Trophoblast cell (in vitro differentiated cells and primary cell): ENCODE results near the gene MUC12.

Source experiments
- DNase-seq, 2 donors: peaks; one replicate each; pipeline ENCODE4 v3.0.0-alpha.2; 2016
- H2AFZ ChIP-seq: 2 replicates; pipeline ENCODE4 v1.6.1; 2013; ENCODE audit warnings: low read length, moderate library complexity, mild to moderate bottlenecking; ENCODE audit not compliant: insufficient read depth, poor library complexity
- H2AK5ac ChIP-seq: 2 replicates; pipeline ENCODE4 v1.6.1; 2013; ENCODE audit warnings: mild to moderate bottlenecking, low read length
- H2BK120ac ChIP-seq: 2 replicates; pipeline ENCODE4 v1.6.1; 2013; ENCODE audit warnings: low read length, mild to moderate bottlenecking, moderate library complexity; ENCODE audit not compliant: insufficient read depth, poor library complexity
- H2BK12ac ChIP-seq: 2 replicates; pipeline ENCODE4 v1.6.1; 2013; ENCODE audit warnings: mild to moderate bottlenecking, low read length, moderate library complexity
- H2BK5ac ChIP-seq: 2 replicates; pipeline ENCODE4 v1.6.1; 2013; ENCODE audit warnings: low read length, low read depth, moderate library complexity, mild to moderate bottlenecking; ENCODE audit not compliant: poor library complexity
- H3K14ac ChIP-seq: 2 replicates; pipeline ENCODE4 v1.6.1; 2013; ENCODE audit warnings: mild to moderate bottlenecking, low read length
- H3K18ac ChIP-seq: 2 replicates; pipeline ENCODE4 v1.6.1; 2013; ENCODE audit warnings: mild to moderate bottlenecking, low read length
- H3K23ac ChIP-seq: 2 replicates; pipeline ENCODE4 v1.6.1; 2013; ENCODE audit warnings: low read length
- H3K27ac ChIP-seq: 2 replicates; pipeline ENCODE4 v1.5.1; 2013; ENCODE audit warnings: low read depth, mild to moderate bottlenecking, inconsistent platforms, low read length, moderate library complexity
- H3K27me3 ChIP-seq: 2 replicates; pipeline ENCODE4 v1.6.1; 2013; ENCODE audit warnings: inconsistent platforms, mild to moderate bottlenecking, low read length, moderate library complexity; ENCODE audit not compliant: insufficient read depth
- H3K36me3 ChIP-seq, 2 experiments: 1 replicate in 1 of 2; 2 replicates in 1 of 2; pipeline ENCODE4 v1.6.1; 2013; ENCODE audit warnings: low read length in 2 of 2, mild to moderate bottlenecking in 2 of 2, moderate library complexity in 1 of 2; ENCODE audit not compliant: insufficient read depth in 2 of 2, control insufficient read depth in 1 of 2
- H3K4ac ChIP-seq: 2 replicates; pipeline ENCODE4 v1.6.1; 2013; ENCODE audit warnings: low read depth, mild to moderate bottlenecking, low read length, moderate library complexity
- H3K4me1 ChIP-seq, 2 experiments: 1 replicate in 1 of 2; 2 replicates in 1 of 2; pipeline ENCODE4 v1.6.1; 2013; ENCODE audit warnings: low read length in 2 of 2, mild to moderate bottlenecking in 2 of 2, moderate library complexity in 1 of 2; ENCODE audit not compliant: insufficient read depth in 2 of 2, control insufficient read depth in 1 of 2
- H3K4me2 ChIP-seq: 2 replicates; pipeline ENCODE4 v1.6.1; 2013; ENCODE audit warnings: inconsistent platforms, mild to moderate bottlenecking, low read length, moderate library complexity
- H3K4me3 ChIP-seq: 2 replicates; pipeline ENCODE4 v1.5.1; 2013; ENCODE audit warnings: mild to moderate bottlenecking, low read depth, low read length, inconsistent platforms
- H3K79me1 ChIP-seq: one replicate; pipeline ENCODE4 v1.6.1; 2013; ENCODE audit warnings: low read length
- H3K79me2 ChIP-seq: 2 replicates; pipeline ENCODE4 v1.6.1; 2013; ENCODE audit warnings: low read length, mild to moderate bottlenecking; ENCODE audit not compliant: control insufficient read depth, insufficient read depth, poor library complexity
- H3K9ac ChIP-seq: 2 replicates; pipeline ENCODE4 v1.6.1; 2013; ENCODE audit warnings: mild to moderate bottlenecking, low read length
- H3K9me3 ChIP-seq: 2 replicates; pipeline ENCODE4 v1.6.1; 2013; ENCODE audit warnings: low read depth, mild to moderate bottlenecking, control low read depth, inconsistent platforms, low read length; ENCODE audit not compliant: insufficient read depth
- H4K12ac ChIP-seq: 2 replicates; pipeline ENCODE4 v1.6.1; 2013; ENCODE audit warnings: low read depth, mild to moderate bottlenecking, low read length, moderate library complexity
- H4K8ac ChIP-seq: 2 replicates; pipeline ENCODE4 v1.6.1; 2013; ENCODE audit warnings: low read depth, mild to moderate bottlenecking, low read length, moderate library complexity
- H4K91ac ChIP-seq: one replicate; pipeline ENCODE4 v1.6.1; 2013; ENCODE audit warnings: low read depth, mild to moderate bottlenecking, low read length, moderate library complexity
- WGBS: extraction: QIAGEN DNeasy Blood & Tissue Kit; methylation state at CpG from one replicate; pipeline ENCODE4 v1.1.7; 2013; ENCODE audit warnings: missing lambda C conversion rate; ENCODE audit not compliant: insufficient read length, insufficient coverage; ENCODE audit errors: extremely low coverage; 5-methylcytosine and 5-hydroxymethylcytosine counted together

Gene MUC12

GRCh38 chr7:100957832-100958421, 11.4 kb upstream of the MUC12 start:
- Histone ChIP-seq H2AFZ (no peak overlapping the region), H3K27ac (no peak overlapping the region), H3K9me3 (peaks cover 23% of the 10 kb centered on the region), H3K4me2 (no peak overlapping the region), H3K4ac (no peak overlapping the region), H2BK5ac (no peak overlapping the region), H4K91ac (no peak overlapping the region), H3K4me1 (no peaks in the 10 kb centered on the region), H4K12ac (no peak overlapping the region), H3K23ac (no peak overlapping the region), H3K18ac (no peak overlapping the region), H3K14ac (no peak overlapping the region), H3K79me1 (no peaks in the 10 kb centered on the region), H3K36me3 (no peaks in the 10 kb centered on the region), H2BK120ac (no peak overlapping the region), H3K9ac (no peak overlapping the region), H3K79me2 (no peaks in the 10 kb centered on the region), H3K27me3 (no peaks in the 10 kb centered on the region), H3K4me3 (no peak overlapping the region), H2AK5ac (no peak overlapping the region), H4K8ac (no peak overlapping the region), H2BK12ac (no peak overlapping the region)
- DNase-seq: no peak
- no CpG with 5 or more reads among the region's 12 CpGs for WGBS

- Histone ChIP-seq H4K12ac (no peak overlapping the region), H2BK120ac (no peak overlapping the region), H2BK5ac (no peak overlapping the region), H4K91ac (no peak overlapping the region), H4K8ac (no peak overlapping the region), H2BK12ac (no peak overlapping the region), H3K27ac (no peak overlapping the region), H3K18ac (no peak overlapping the region), H3K9me3 (peaks cover 20% of the 10 kb centered on the region), H2AK5ac (no peak overlapping the region), H2AFZ (no peak overlapping the region), H3K79me2 (no peaks in the 10 kb centered on the region), H3K9ac (no peak overlapping the region), H3K4me1 (no peaks in the 10 kb centered on the region), H3K79me1 (no peaks in the 10 kb centered on the region), H3K4ac (no peak overlapping the region), H3K14ac (no peak overlapping the region), H3K27me3 (no peaks in the 10 kb centered on the region), H3K4me2 (no peak overlapping the region), H3K23ac (no peak overlapping the region), H3K36me3 (no peaks in the 10 kb centered on the region), H3K4me3 (no peak overlapping the region)
- no peak for DNase-seq
- no CpG with 5 or more reads among the region's 2 CpGs for WGBS
Measured at GRCh38 chr7:100959894-100960293, 9.5 kb upstream of the MUC12 start.

- 93% methylated on average over 1 of the region's 3 CpGs for WGBS
- no peak overlapping the region for H2BK5ac ChIP-seq
- no peak overlapping the region for H3K14ac ChIP-seq
- no peak overlapping the region for H3K9ac ChIP-seq
- H3K27me3 ChIP-seq: peaks cover 3% of the 10 kb centered on the region
- no peak overlapping the region for H4K91ac ChIP-seq
- no peak overlapping the region for H3K4me3 ChIP-seq
- no peak overlapping the region for H2BK12ac ChIP-seq
- no peak overlapping the region for H4K12ac ChIP-seq
- no peak for DNase-seq
- H3K79me1 ChIP-seq: no peaks in the 10 kb centered on the region
- H2AFZ ChIP-seq: no peak overlapping the region
- peaks cover 16% of the 10 kb centered on the region for H3K9me3 ChIP-seq
- H3K18ac ChIP-seq: no peak overlapping the region
- no peak overlapping the region for H2AK5ac ChIP-seq
- no peak overlapping the region for H3K23ac ChIP-seq
- H3K79me2 ChIP-seq: no peaks in the 10 kb centered on the region
- H2BK120ac ChIP-seq: no peak overlapping the region
- H4K8ac ChIP-seq: no peak overlapping the region
- peaks cover 4 to 16% of the 10 kb centered on the region in 2 experiments for H3K4me1 ChIP-seq
- no peak overlapping the region for H3K4me2 ChIP-seq
- H3K36me3 ChIP-seq: no peaks in the 10 kb centered on the region
- no peak overlapping the region for H3K27ac ChIP-seq
- no peak overlapping the region for H3K4ac ChIP-seq
Measured at GRCh38 chr7:100962537-100962936, 6.8 kb upstream of the MUC12 start.

GRCh38 chr7:100963386-100963785, 6.0 kb upstream of the MUC12 start:
- no CpG with 5 or more reads among the region's 12 CpGs for WGBS
- peaks cover 4 to 16% of the 10 kb centered on the region in 2 experiments for H3K4me1 ChIP-seq
- H3K9ac ChIP-seq: no peak overlapping the region
- no peak overlapping the region for H3K23ac ChIP-seq
- H3K4me2 ChIP-seq: no peak overlapping the region
- no peaks in the 10 kb centered on the region for H3K79me1 ChIP-seq
- no peak overlapping the region for H2BK5ac ChIP-seq
- H3K18ac ChIP-seq: no peak overlapping the region
- H3K27ac ChIP-seq: no peak overlapping the region
- H3K27me3 ChIP-seq: peaks cover 3% of the 10 kb centered on the region
- no peak overlapping the region for H2AK5ac ChIP-seq
- H3K79me2 ChIP-seq: no peaks in the 10 kb centered on the region
- DNase-seq: no peak
- H3K4ac ChIP-seq: no peak overlapping the region
- peaks cover 10% of the 10 kb centered on the region for H3K9me3 ChIP-seq
- H3K14ac ChIP-seq: no peak overlapping the region
- no peak overlapping the region for H4K91ac ChIP-seq
- H2BK120ac ChIP-seq: no peak overlapping the region
- H2BK12ac ChIP-seq: no peak overlapping the region
- no peaks in the 10 kb centered on the region for H3K36me3 ChIP-seq
- H4K12ac ChIP-seq: no peak overlapping the region
- no peak overlapping the region for H4K8ac ChIP-seq
- H2AFZ ChIP-seq: no peak overlapping the region
- H3K4me3 ChIP-seq: no peak overlapping the region
